GM23248 (cell line): Measurements from ENCODE around the gene MYO15A.

ENCODE experiments used
- EZH2 ChIP-seq: fragments of 200-600 bp; sonication (generic); IDR thresholded peaks from 2 replicates; pipeline ENCODE4 v1.6.1; 2018; ENCODE audit warnings: antibody characterized with exemption, mild to moderate bottlenecking; ENCODE audit not compliant: insufficient read depth, poor library complexity, severe bottlenecking
- EZH2phosphoT487 ChIP-seq: fragments of 200-600 bp; sonication (generic); IDR thresholded peaks from 2 replicates; pipeline ENCODE4 v1.6.1; 2018; ENCODE audit warnings: antibody characterized with exemption, moderate library complexity, mild to moderate bottlenecking, low read depth; ENCODE audit not compliant: insufficient read depth

DNA sequence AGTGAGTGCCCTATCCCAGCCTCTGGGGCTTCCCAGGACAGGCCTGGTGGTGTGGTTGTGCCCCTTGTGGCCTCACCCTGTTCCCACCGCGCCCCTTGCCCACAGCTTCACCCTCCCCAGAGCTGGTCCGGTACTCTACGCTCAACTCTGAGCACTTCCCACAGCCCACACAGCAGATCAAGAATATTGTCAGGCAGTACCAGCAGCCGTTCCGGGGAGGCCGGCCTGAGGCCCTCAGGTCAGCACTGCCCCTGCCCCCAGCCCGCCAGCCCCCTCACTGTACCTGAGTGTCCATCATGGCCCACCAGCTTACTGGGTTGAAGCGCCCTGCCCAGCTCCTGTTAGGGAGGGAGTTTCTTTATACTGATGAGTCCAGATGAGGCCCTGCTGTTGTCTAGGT, 42.7 kb downstream of the MYO15A start:
- no peak for TF ChIP-seq EZH2
- no peak for TF ChIP-seq EZH2phosphoT487
